H4 (cell line): Measurements from ENCODE around the gene PIK3C2G. TPM values are rescaled to one million over a fixed set of nuclear protein-coding genes. Genes with fewer than 3 reads are reported as not detected.

ENCODE experiments used
- total RNA-seq: library from RNA; depleted of rRNA; stranded (reverse); fragments of >200 nt; shearing (Covaris generic); gene quantifications from 2 replicates; pipeline ENCODE4 v1.2.3, GENCODE V29; 2014; rRNA removed

The PIK3C2G gene
- total RNA-seq, 1 experiment from 2014 or later: not detected

Other genes starting within 250 kb of the PIK3C2G start
- gene RERGL, start 171.3 kb upstream of the PIK3C2G start, total RNA-seq: not detected in 2 replicates